ENCODE measurements around the gene PDE6A. TPM values are rescaled to one million over a fixed set of nuclear protein-coding genes. Genes with fewer than 3 reads are reported as not detected.
"Not testable (repeated sequence)": the region's sequence is repeated elsewhere in the genome, so short reads cannot be mapped to it uniquely, and the experiment has no call there.

The PDE6A gene
- polyA plus RNA-seq, 3 donors = 0.01 TPM; not detected in 2

DNA sequence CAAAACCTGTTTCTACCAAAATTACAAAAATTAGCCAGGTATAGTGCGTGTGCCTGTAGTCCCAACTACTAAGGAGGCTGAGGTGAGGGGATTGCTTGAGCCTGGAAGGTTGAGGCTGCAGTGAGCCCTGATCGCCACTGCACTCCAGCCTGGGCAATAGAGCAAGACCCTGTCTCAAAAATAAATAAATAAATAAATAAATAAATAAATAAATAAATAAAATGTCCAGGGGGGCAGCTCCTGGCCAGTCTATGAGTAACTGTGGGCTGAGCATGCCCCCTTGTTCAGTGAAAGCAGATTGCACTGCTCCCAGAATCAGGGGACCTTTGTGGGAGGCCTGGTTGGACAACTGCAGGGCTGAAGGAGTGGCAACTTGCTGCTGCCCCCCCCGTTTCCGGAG is 62.7 kb downstream of the PDE6A start:
- no peak for DNase-seq
- Mint-ChIP-seq H3K9me3 (peaks cover 0 to 3% (median 0%) of the 10 kb centered on the region in 7 donors), H3K36me3 (no peaks in the 10 kb centered on the region), H3K4me3 (no peak overlapping the region), H3K27ac (no peak overlapping the region), H3K27me3 (ENCODE audit: low read depth in 3 of 3) (no peaks in the 10 kb centered on the region), H3K4me1 (no peaks in the 10 kb centered on the region)
- Histone ChIP-seq H3K36me3 (replicated peaks in 1 of 2; ENCODE audit: control insufficient read depth in 1 of 2, insufficient read depth in 2 of 2, low read length in 2 of 2) (no peaks in the 10 kb centered on the region), H3K4me3 (replicated peaks in 1 of 3; ENCODE audit: low read depth in 2 of 3, low read length in 3 of 3) (no peak overlapping the region), H3K27me3 (ENCODE audit: control insufficient read depth in 2 of 2, insufficient read depth in 2 of 2, low read length in 2 of 2) (no peaks in the 10 kb centered on the region), H3K4me2 (replicated peaks; ENCODE audit: extremely low read depth, low read length, poor library complexity, severe bottlenecking) (no peak overlapping the region), H3K79me2 (ENCODE audit: insufficient read depth, low read length) (no peaks in the 10 kb centered on the region), H3K9me3 (replicated peaks in 1 of 2; ENCODE audit: control insufficient read depth in 1 of 2, insufficient read depth in 1 of 2, low read length in 2 of 2) (no peaks in the 10 kb centered on the region), H2AFZ (ENCODE audit: insufficient read depth, low read depth, low read length, poor library complexity, severe bottlenecking) (no peak overlapping the region), H4K20me1 (ENCODE audit: insufficient read depth, low read length) (no peaks in the 10 kb centered on the region), H3K4me1 (ENCODE audit: control insufficient read depth in 1 of 2, insufficient read depth in 2 of 2, low read length in 2 of 2) (no peaks in the 10 kb centered on the region), H3K27ac (ENCODE audit: low read depth in 1 of 2, low read length in 2 of 2) (no peak overlapping the region), H3K9ac (ENCODE audit: insufficient read depth, low read length, poor library complexity, severe bottlenecking) (no peak overlapping the region)
- no CpG with 5 or more reads among the region's 4 CpGs for WGBS (ENCODE audit: insufficient coverage)
- intact Hi-C loops (cut with micrococcal nuclease) = no loop called here
- TF ChIP-seq, protein P1, sequence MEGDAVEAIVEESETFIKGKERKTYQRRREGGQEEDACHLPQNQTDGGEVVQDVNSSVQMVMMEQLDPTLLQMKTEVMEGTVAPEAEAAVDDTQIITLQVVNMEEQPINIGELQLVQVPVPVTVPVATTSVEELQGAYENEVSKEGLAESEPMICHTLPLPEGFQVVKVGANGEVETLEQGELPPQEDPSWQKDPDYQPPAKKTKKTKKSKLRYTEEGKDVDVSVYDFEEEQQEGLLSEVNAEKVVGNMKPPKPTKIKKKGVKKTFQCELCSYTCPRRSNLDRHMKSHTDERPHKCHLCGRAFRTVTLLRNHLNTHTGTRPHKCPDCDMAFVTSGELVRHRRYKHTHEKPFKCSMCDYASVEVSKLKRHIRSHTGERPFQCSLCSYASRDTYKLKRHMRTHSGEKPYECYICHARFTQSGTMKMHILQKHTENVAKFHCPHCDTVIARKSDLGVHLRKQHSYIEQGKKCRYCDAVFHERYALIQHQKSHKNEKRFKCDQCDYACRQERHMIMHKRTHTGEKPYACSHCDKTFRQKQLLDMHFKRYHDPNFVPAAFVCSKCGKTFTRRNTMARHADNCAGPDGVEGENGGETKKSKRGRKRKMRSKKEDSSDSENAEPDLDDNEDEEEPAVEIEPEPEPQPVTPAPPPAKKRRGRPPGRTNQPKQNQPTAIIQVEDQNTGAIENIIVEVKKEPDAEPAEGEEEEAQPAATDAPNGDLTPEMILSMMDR (IDR thresholded peaks at IDR 0.05) = no peak

DNA sequence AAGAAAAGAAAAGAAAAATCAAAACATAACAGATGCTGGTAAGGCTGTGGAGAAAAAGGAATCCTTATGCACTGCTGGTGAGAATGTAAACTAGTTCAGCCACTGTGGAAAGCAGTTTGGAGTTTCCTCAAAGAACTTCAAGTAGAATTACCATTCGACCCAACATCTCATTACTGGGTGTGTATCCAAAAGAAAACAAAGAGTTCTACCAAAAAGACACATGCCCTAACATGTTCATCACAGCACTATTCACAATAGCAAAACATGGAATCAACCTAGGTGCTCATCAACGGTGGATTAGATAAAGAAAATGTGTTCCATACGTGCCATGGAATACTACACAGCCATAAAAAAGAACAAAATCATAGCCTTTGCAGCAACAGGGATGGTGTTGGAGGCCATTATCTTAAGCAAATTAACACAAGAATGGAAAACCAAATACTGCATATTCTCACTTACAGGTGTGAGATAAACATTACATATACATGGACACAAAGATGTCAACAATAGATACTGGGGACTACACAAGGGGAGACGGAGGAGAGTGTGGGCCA is 63.4 kb downstream of the PDE6A start:
- no peaks in the 10 kb centered on the region for H3K27me3 Mint-ChIP-seq (ENCODE audit: low read depth in 3 of 3)
- no peaks in the 10 kb centered on the region for H3K4me1 Mint-ChIP-seq
- no peaks in the 10 kb centered on the region for H3K4me1 ChIP-seq (ENCODE audit: control insufficient read depth in 1 of 2, insufficient read depth in 2 of 2, low read length in 2 of 2)
- no peak for DNase-seq
- intact Hi-C loops (cut with micrococcal nuclease) = no loop called here
- H3K27ac ChIP-seq (ENCODE audit: low read depth in 1 of 2, low read length in 2 of 2) = no peak overlapping the region
- no peaks in the 10 kb centered on the region for H4K20me1 ChIP-seq (ENCODE audit: insufficient read depth, low read length)
- no peaks in the 10 kb centered on the region for H3K9me3 ChIP-seq (replicated peaks in 1 of 2; ENCODE audit: control insufficient read depth in 1 of 2, insufficient read depth in 1 of 2, low read length in 2 of 2)
- H2AFZ ChIP-seq (ENCODE audit: insufficient read depth, low read depth, low read length, poor library complexity, severe bottlenecking) = no peak overlapping the region
- no peak overlapping the region for H3K4me3 ChIP-seq (replicated peaks in 1 of 3; ENCODE audit: low read depth in 2 of 3, low read length in 3 of 3)
- no peak overlapping the region for H3K9ac ChIP-seq (ENCODE audit: insufficient read depth, low read length, poor library complexity, severe bottlenecking)
- H3K79me2 ChIP-seq (ENCODE audit: insufficient read depth, low read length) = no peaks in the 10 kb centered on the region
- H3K27ac Mint-ChIP-seq = no peak overlapping the region
- no peaks in the 10 kb centered on the region for H3K36me3 Mint-ChIP-seq
- H3K9me3 Mint-ChIP-seq = peaks cover 0 to 3% (median 0%) of the 10 kb centered on the region in 7 donors
- H3K36me3 ChIP-seq (replicated peaks in 1 of 2; ENCODE audit: control insufficient read depth in 1 of 2, insufficient read depth in 2 of 2, low read length in 2 of 2) = no peaks in the 10 kb centered on the region
- TF ChIP-seq, protein P1 (IDR thresholded peaks at IDR 0.05) = no peak
- no peak overlapping the region for H3K4me2 ChIP-seq (replicated peaks; ENCODE audit: extremely low read depth, low read length, poor library complexity, severe bottlenecking)
- no CpG with 5 or more reads among the region's 4 CpGs for WGBS (ENCODE audit: insufficient coverage)
- no peak overlapping the region for H3K4me3 Mint-ChIP-seq
- no peaks in the 10 kb centered on the region for H3K27me3 ChIP-seq (ENCODE audit: control insufficient read depth in 2 of 2, insufficient read depth in 2 of 2, low read length in 2 of 2)

DNA sequence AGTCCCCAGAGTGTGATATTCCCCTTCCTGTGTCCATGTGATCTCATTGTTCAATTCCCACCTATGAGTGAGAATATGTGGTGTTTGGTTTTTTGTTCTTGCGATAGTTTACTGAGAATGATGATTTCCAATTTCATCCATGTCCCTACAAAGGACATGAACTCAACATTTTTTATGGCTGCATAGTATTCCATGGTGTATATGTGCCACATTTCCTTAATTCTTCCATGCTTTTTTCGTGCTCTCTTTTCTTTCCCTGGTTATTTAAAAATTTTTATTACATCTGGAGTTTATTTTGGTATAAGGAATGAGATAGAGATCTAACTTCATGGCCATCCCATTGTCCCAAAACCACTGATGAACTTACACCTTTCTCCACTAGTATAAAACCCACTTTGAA is 65.0 kb downstream of the PDE6A start:
- H3K27ac Mint-ChIP-seq; H3K4me3 ChIP-seq (replicated peaks in 1 of 3; ENCODE audit: low read depth in 2 of 3, low read length in 3 of 3); H3K79me2 ChIP-seq (ENCODE audit: insufficient read depth, low read length); H2AFZ ChIP-seq (ENCODE audit: insufficient read depth, low read depth, low read length, poor library complexity, severe bottlenecking); H3K27me3 ChIP-seq (ENCODE audit: control insufficient read depth in 2 of 2, insufficient read depth in 2 of 2, low read length in 2 of 2); H3K4me2 ChIP-seq (replicated peaks; ENCODE audit: extremely low read depth, low read length, poor library complexity, severe bottlenecking); H3K27ac ChIP-seq (ENCODE audit: low read depth in 1 of 2, low read length in 2 of 2); H3K36me3 Mint-ChIP-seq; H3K4me1 Mint-ChIP-seq; H3K4me1 ChIP-seq (ENCODE audit: control insufficient read depth in 1 of 2, insufficient read depth in 2 of 2, low read length in 2 of 2); intact Hi-C loops (cut with micrococcal nuclease); DNase-seq; H4K20me1 ChIP-seq (ENCODE audit: insufficient read depth, low read length); H3K9ac ChIP-seq (ENCODE audit: insufficient read depth, low read length, poor library complexity, severe bottlenecking); H3K9me3 Mint-ChIP-seq; H3K4me3 Mint-ChIP-seq; H3K9me3 ChIP-seq (replicated peaks in 1 of 2; ENCODE audit: control insufficient read depth in 1 of 2, insufficient read depth in 1 of 2, low read length in 2 of 2); H3K36me3 ChIP-seq (replicated peaks in 1 of 2; ENCODE audit: control insufficient read depth in 1 of 2, insufficient read depth in 2 of 2, low read length in 2 of 2); H3K27me3 Mint-ChIP-seq (ENCODE audit: low read depth in 3 of 3): not testable (repeated sequence)
- no CpG with 5 or more reads among the region's 2 CpGs for WGBS (ENCODE audit: insufficient coverage)

All from CD14-positive monocyte (primary cell).